K562 (cell line): ENCODE results near the gene MYO1E. TPM values are rescaled to one million over a fixed set of nuclear protein-coding genes. Genes with fewer than 3 reads are reported as not detected.

Experiments used
- ATAC-seq: fragments of 200-7000 bp; cut with Tn5 transposase; 3 replicates; pipeline ENCODE4 v1.9.1; 2020; ENCODE audit warnings: moderate library complexity
- BruUV-seq: library from RNA; stranded (reverse); fragments of 400-500 nt; replicated peaks from 2 replicates; lab custom pipeline; 2021; lab: Mats Ljungman, UMichigan
- CTCF ChIA-PET: fragments of 300-600 bp; formaldehyde crosslinking; extraction: SDS; loops from one replicate; lab custom pipeline; 2021; ENCODE audit warnings: low intra/inter-chr PET ratio; lab: Yijun Ruan, JAX
- POLR2A ChIA-PET: fragments of 300-600, 350-650 bp; sonication (Branson Sonifier 250); formaldehyde crosslinking; extraction: SDS; loops from one replicate; lab custom pipeline; 2021; ENCODE audit warnings: antibody characterized with exemption, inconsistent platforms; lab: Yijun Ruan, JAX
- DNase-seq, 4 experiments: peaks; one replicate each; pipeline versions ENCODE4 v3.0.0 to v3.0.0-alpha.2; 2011 to 2018; ENCODE audit warnings: low spot score in 3 of 4, mixed read lengths in 3 of 4; ENCODE audit errors: extremely low read depth in 1 of 4
- FAIRE-seq: peaks from 2 replicates; lab custom pipeline; 2011; peaks lifted over from hg19 to GRCh38; lab: Jason Lieb, UNC
- H2AFZ ChIP-seq: 2 replicates; pipeline ENCODE4 v1.6.0; 2011; ENCODE audit warnings: low read depth, low read length, control low read depth, inconsistent platforms
- H3K27ac ChIP-seq: fragments of 200-600 bp; 3 replicates; pipeline ENCODE4 v1.8.0; 2011; ENCODE audit warnings: low read depth, mild to moderate bottlenecking, control low read depth, inconsistent platforms, low read length, moderate library complexity, mixed read lengths; ENCODE audit errors: extremely low read depth
- H3K27me3 ChIP-seq, 2 experiments: fragments of 300-600 bp in 1 of 2; 2 replicates in 1 of 2; 3 replicates in 1 of 2; pipeline versions ENCODE4 v1.6.0 to v1.8.0; 2011; ENCODE audit warnings: inconsistent platforms in 2 of 2, low read length in 2 of 2, mild to moderate bottlenecking in 1 of 2, mixed read lengths in 1 of 2, moderate library complexity in 1 of 2; ENCODE audit not compliant: control insufficient read depth in 2 of 2, insufficient read depth in 2 of 2
- H3K36me3 ChIP-seq: fragments of 300-600 bp; 3 replicates; pipeline ENCODE4 v1.8.0; 2011; ENCODE audit warnings: mild to moderate bottlenecking, low read length, inconsistent platforms; ENCODE audit not compliant: control insufficient read depth, insufficient read depth
- H3K4me1 ChIP-seq, 2 experiments: fragments of 200-600 bp in 1 of 2; replicated peaks in 1 of 2; 2 replicates in 1 of 2; 3 replicates in 1 of 2; pipeline versions ENCODE4 v1.5.1 to v1.8.0; 2011; ENCODE audit warnings: inconsistent platforms in 2 of 2, low read length in 2 of 2, mild to moderate bottlenecking in 1 of 2, mixed read lengths in 1 of 2, moderate library complexity in 1 of 2; ENCODE audit not compliant: control insufficient read depth in 2 of 2, insufficient read depth in 2 of 2
- H3K4me2 ChIP-seq: 2 replicates; pipeline ENCODE4 v1.6.1; 2011; ENCODE audit warnings: low read length, control low read depth, inconsistent platforms, mixed read lengths; ENCODE audit not compliant: insufficient read depth
- H3K4me3 ChIP-seq: fragments of 200-600 bp; sonication (generic), shearing (Covaris generic); 2 replicates; pipeline ENCODE4 v1.5.1; 2016; ENCODE audit warnings: control low read depth, inconsistent platforms
- H3K79me2 ChIP-seq: fragments of 200-600 bp; 3 replicates; pipeline ENCODE4 v1.8.0; 2011; ENCODE audit warnings: low read length, inconsistent platforms; ENCODE audit not compliant: control insufficient read depth, insufficient read depth
- H3K9ac ChIP-seq, 2 experiments: 2 replicates each; pipeline versions ENCODE4 v1.6.0 to v1.6.1; 2011; ENCODE audit warnings: low read depth in 2 of 2, low read length in 2 of 2, control low read depth in 1 of 2, inconsistent platforms in 1 of 2, mild to moderate bottlenecking in 1 of 2, mixed read lengths in 1 of 2; ENCODE audit not compliant: insufficient read depth in 1 of 2
- H3K9me1 ChIP-seq: one replicate; pipeline ENCODE4 v1.6.0; 2011; ENCODE audit warnings: inconsistent platforms, mild to moderate bottlenecking, low read length, moderate library complexity; ENCODE audit not compliant: control insufficient read depth, insufficient read depth
- H3K9me3 ChIP-seq: replicated peaks from 2 replicates; pipeline ENCODE4 v1.5.1; 2011; ENCODE audit warnings: low read depth, low read length, inconsistent platforms; ENCODE audit not compliant: control insufficient read depth, insufficient read depth
- H4K20me1 ChIP-seq: replicated peaks from 2 replicates; pipeline ENCODE4 v1.6.1; 2011; ENCODE audit warnings: low read length, inconsistent platforms, mixed read lengths; ENCODE audit not compliant: control insufficient read depth, insufficient read depth
- NCOA4 ChIP-seq: fragments of 450-650 bp; IDR thresholded peaks from 2 replicates; pipeline ENCODE4 v1.6.1; 2018; ENCODE audit warnings: mild to moderate bottlenecking; ENCODE audit not compliant: partially characterized antibody
- POLR3G ChIP-seq: IDR thresholded peaks from 2 replicates; pipeline ENCODE4 v1.6.1; 2011; ENCODE audit not compliant: insufficient read length, insufficient replicate concordance; ENCODE audit errors: extremely low read depth
- SAFB ChIP-seq: fragments of 200-400 bp; formaldehyde crosslinking; IDR thresholded peaks from 2 replicates; pipeline ENCODE4 v1.6.1; 2017; ENCODE audit warnings: low read depth, low read length, borderline replicate concordance
- SMARCE1 ChIP-seq: fragments of 450-650 bp; IDR thresholded peaks from 2 replicates; pipeline ENCODE4 v1.7.1; 2016; ENCODE audit warnings: mild to moderate bottlenecking
- STAG1 ChIP-seq: sonication (generic); formaldehyde crosslinking; IDR thresholded peaks from 2 replicates; pipeline ENCODE4 v1.5.0; 2020; ENCODE audit warnings: missing genetic modification reagents, borderline replicate concordance
- TAF9B ChIP-seq: fragments of 450-650 bp; IDR thresholded peaks from 2 replicates; pipeline ENCODE4 v1.6.1; 2018; ENCODE audit warnings: mild to moderate bottlenecking; ENCODE audit not compliant: partially characterized antibody
- whole genome bisulfite sequencing: fragments of 100-300 bp; shearing (Covaris generic); methylation state at CpG from one replicate; pipeline ENCODE4 v1.1.6; 2016; ENCODE audit warnings: low coverage, mixed read lengths; ENCODE audit not compliant: insufficient coverage; ENCODE audit errors: missing lambda C conversion rate; 5-methylcytosine and 5-hydroxymethylcytosine counted together
- in situ Hi-C: fragments of 300-500 bp; cut with MboI; formaldehyde crosslinking; loops from 4 replicates; pipeline ENCODE4 v1.15.0; 2018; ENCODE audit warnings: inconsistent platforms, mixed read lengths
- intact Hi-C: fragments of 100-400 bp; cut with micrococcal nuclease; formaldehyde crosslinking; loops from 2 replicates; pipeline ENCODE4 v1.14.2; 2022
- polyA plus RNA-seq, 8 experiments: library from polyadenylated mRNA; depleted of rRNA in 4 of 8; stranded (reverse) in 5 of 8; unstranded in 3 of 8; fragments of >200 nt; fragmentation: Nextera tagmentation in 2 of 8; fragmentation: Illumina TruSeq in 1 of 8; extraction: Ambion mirVana in 2 of 8; extraction: Trizol in 1 of 8; gene quantifications; 2 replicates each; pipeline versions ENCODE4 v1.2.1 to v1.2.3, GENCODE V29; 2011 to 2014; ENCODE audit warnings: inconsistent platforms in 1 of 8, missing spikeins in 1 of 8
- total RNA-seq, 7 experiments: library from RNA; depleted of rRNA in 6 of 7; stranded (reverse); fragments of >200 nt in 6 of 7; fragmentation: Illumina TruSeq in 2 of 7; extraction: Trizol in 2 of 7; gene quantifications; 2 replicates each; pipeline versions ENCODE4 v1.2.1 to v1.2.3, GENCODE V29; 2011 to 2021; ENCODE audit warnings: low replicate concordance in 1 of 7
- TF ChIP-seq, protein P1 (sequence below): fragments of 250-450 bp; sonication (Bioruptor Pico); IDR thresholded peaks from 2 replicates; pipeline ENCODE4 v1.5.0; 2021
- TF ChIP-seq, protein P2 (sequence below): fragments of 250-450 bp; sonication (Bioruptor Pico); IDR thresholded peaks from 2 replicates; pipeline ENCODE4 v1.5.0; 2021; ENCODE audit warnings: mild to moderate bottlenecking, borderline replicate concordance
- TF ChIP-seq, protein P3 (sequence below), 2 experiments: fragments of 450-650 bp; formaldehyde crosslinking in 1 of 2; IDR thresholded peaks; 2 replicates each; pipeline versions ENCODE4 v1.4.0 to v1.6.1; 2014 to 2020; ENCODE audit warnings: mild to moderate bottlenecking in 2 of 2, borderline replicate concordance in 1 of 2, low read depth in 1 of 2

The MYO1E gene
- total and polyA plus RNA-seq, 9 of the 15 experiments (the other 6 are each of a cell fraction or from before 2014, with no cell fraction given): under 0.01 to 0.44 (median 0.01) TPM; not detected in 6

DNA sequence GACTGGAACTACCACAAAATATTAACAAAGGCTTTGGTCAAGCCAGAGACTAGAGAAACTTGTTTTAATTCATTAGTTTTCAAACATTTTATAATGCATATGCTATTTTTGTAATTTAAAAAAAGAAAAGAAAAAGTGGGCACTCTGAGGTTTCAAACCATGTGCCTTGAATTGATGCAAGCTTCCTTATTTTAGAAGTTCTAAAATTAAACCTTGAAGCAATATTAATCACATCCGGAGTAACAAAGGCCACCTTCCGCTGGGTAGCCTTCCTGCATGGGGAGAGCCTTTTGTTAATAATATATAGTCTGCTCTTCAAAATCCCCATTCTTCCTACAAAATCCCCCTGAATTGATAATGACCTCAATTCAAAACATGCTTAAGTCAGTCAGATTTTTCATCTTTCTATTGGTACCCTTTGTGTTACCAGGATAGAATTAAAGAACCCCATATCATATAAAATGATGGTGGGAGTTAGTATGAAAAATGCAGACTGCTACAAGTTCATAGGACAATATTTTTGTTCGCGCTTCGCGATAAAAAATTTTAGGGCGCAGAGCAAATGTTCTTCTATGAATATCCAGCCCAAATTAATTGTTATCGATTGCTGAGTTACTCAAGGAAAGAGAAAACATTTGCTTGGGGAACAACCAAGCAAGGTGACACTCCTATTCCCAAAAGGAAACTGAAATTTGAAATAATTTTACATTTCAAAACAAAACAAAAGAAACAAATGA, 135.4 kb downstream of the MYO1E start:
- intact Hi-C loops: no loop called here
- Histone ChIP-seq H3K9me3 (no peaks in the 10 kb centered on the region), H3K36me3 (no peaks in the 10 kb centered on the region), H2AFZ (no peak overlapping the region), H3K79me2 (no peaks in the 10 kb centered on the region), H3K27ac (no peak overlapping the region), H3K9me1 (no peaks in the 10 kb centered on the region), H3K4me1 (no peaks in the 10 kb centered on the region), H3K4me2 (no peak overlapping the region), H3K9ac (no peak overlapping the region), H4K20me1 (no peaks in the 10 kb centered on the region), H3K4me3 (no peak overlapping the region), H3K27me3 (peaks cover 0 to 4% of the 10 kb centered on the region in 2 experiments; a peak in 3 of 5 replicates)
- DNase-seq (no peak), FAIRE-seq (no peak), ATAC-seq (no peak)
- POLR2A ChIA-PET: interaction anchor here (0.8 kb wide), 1 partner anchor 11 kb away, joined by 3 read pairs; no protein-coding TSS in a partner anchor
- BruUV-seq: no TSS peak
- in situ Hi-C loops: no loop called here
- CTCF ChIA-PET: no interaction called here
- 32% methylated on average over 8 of the region's 8 CpGs for WGBS
- no peak for TF ChIP-seq NCOA4
- TF ChIP-seq TAF9B: no peak
- TF ChIP-seq, protein P1, sequence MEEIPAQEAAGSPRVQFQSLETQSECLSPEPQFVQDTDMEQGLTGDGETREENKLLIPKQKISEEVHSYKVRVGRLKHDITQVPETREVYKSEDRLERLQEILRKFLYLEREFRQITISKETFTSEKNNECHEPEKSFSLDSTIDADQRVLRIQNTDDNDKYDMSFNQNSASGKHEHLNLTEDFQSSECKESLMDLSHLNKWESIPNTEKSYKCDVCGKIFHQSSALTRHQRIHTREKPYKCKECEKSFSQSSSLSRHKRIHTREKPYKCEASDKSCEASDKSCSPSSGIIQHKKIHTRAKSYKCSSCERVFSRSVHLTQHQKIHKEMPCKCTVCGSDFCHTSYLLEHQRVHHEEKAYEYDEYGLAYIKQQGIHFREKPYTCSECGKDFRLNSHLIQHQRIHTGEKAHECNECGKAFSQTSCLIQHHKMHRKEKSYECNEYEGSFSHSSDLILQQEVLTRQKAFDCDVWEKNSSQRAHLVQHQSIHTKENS (CRISPR knock-in tag): no peak
- no peak for TF ChIP-seq SAFB
- no peak for TF ChIP-seq POLR3G
- TF ChIP-seq, protein P2, sequence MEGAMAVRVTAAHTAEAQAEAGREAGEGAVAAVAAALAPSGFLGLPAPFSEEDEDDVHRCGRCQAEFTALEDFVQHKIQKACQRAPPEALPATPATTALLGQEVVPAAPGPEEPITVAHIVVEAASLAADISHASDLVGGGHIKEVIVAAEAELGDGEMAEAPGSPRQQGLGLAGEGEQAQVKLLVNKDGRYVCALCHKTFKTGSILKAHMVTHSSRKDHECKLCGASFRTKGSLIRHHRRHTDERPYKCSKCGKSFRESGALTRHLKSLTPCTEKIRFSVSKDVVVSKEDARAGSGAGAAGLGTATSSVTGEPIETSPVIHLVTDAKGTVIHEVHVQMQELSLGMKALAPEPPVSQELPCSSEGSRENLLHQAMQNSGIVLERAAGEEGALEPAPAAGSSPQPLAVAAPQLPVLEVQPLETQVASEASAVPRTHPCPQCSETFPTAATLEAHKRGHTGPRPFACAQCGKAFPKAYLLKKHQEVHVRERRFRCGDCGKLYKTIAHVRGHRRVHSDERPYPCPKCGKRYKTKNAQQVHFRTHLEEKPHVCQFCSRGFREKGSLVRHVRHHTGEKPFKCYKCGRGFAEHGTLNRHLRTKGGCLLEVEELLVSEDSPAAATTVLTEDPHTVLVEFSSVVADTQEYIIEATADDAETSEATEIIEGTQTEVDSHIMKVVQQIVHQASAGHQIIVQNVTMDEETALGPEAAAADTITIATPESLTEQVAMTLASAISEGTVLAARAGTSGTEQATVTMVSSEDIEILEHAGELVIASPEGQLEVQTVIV (CRISPR knock-in tag): no peak
- TF ChIP-seq STAG1 (CRISPR knock-in tag): no peak
- no peak for TF ChIP-seq SMARCE1
- TF ChIP-seq, protein P3, sequence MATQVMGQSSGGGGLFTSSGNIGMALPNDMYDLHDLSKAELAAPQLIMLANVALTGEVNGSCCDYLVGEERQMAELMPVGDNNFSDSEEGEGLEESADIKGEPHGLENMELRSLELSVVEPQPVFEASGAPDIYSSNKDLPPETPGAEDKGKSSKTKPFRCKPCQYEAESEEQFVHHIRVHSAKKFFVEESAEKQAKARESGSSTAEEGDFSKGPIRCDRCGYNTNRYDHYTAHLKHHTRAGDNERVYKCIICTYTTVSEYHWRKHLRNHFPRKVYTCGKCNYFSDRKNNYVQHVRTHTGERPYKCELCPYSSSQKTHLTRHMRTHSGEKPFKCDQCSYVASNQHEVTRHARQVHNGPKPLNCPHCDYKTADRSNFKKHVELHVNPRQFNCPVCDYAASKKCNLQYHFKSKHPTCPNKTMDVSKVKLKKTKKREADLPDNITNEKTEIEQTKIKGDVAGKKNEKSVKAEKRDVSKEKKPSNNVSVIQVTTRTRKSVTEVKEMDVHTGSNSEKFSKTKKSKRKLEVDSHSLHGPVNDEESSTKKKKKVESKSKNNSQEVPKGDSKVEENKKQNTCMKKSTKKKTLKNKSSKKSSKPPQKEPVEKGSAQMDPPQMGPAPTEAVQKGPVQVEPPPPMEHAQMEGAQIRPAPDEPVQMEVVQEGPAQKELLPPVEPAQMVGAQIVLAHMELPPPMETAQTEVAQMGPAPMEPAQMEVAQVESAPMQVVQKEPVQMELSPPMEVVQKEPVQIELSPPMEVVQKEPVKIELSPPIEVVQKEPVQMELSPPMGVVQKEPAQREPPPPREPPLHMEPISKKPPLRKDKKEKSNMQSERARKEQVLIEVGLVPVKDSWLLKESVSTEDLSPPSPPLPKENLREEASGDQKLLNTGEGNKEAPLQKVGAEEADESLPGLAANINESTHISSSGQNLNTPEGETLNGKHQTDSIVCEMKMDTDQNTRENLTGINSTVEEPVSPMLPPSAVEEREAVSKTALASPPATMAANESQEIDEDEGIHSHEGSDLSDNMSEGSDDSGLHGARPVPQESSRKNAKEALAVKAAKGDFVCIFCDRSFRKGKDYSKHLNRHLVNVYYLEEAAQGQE (IDR thresholded peaks at IDR 0.05; ENCODE audit: borderline replicate concordance): no peak
- TF ChIP-seq, protein P3 (CRISPR knock-in tag; IDR thresholded peaks at IDR 0.05; ENCODE audit: low read depth): no peak
